PC-3 (cell line): ENCODE measurements around the gene GTF3A. TPM values are rescaled to one million over a fixed set of nuclear protein-coding genes. Genes with fewer than 3 reads are reported as not detected.
A peak's percentile ranks its signal among the peaks of the same experiment; 100 is the strongest.

Experiments used
- ATAC-seq: fragments of 200-7000 bp; cut with Tn5 transposase; 2 replicates; pipeline ENCODE4 v1.9.1; 2020; ENCODE audit warnings: mild to moderate bottlenecking, moderate library complexity
- BruUV-seq: library from RNA; stranded (reverse); fragments of 400-500 nt; replicated peaks from 2 replicates; lab custom pipeline; 2021; lab: Mats Ljungman, UMichigan
- CTCF ChIA-PET: fragments of 300-600 bp; sonication (Branson Sonifier 250); formaldehyde crosslinking; loops from one replicate; lab custom pipeline; 2022; ENCODE audit warnings: antibody characterized with exemption; lab: Charles Lee
- POLR2A ChIA-PET: fragments of 300-600 bp; sonication (Branson Sonifier 250); formaldehyde crosslinking; loops from one replicate; lab custom pipeline; 2022; ENCODE audit warnings: antibody characterized with exemption; ENCODE audit not compliant: unreplicated experiment; lab: Charles Lee
- DNase-seq: peaks from one replicate; pipeline ENCODE4 v3.0.0-alpha.2; 2015
- H2AFZ ChIP-seq: fragments of 300-600 bp; sonication (generic); 2 replicates; pipeline ENCODE4 v1.6.0; 2016; ENCODE audit warnings: antibody characterized with exemption, low read length
- H3F3A ChIP-seq: fragments of 300-600 bp; sonication (generic); one replicate; pipeline ENCODE4 v1.6.0; 2017; ENCODE audit warnings: antibody characterized with exemption, low read length, control low read depth, mild to moderate bottlenecking; ENCODE audit not compliant: unreplicated experiment
- H3K27ac ChIP-seq: fragments of 300-600 bp; sonication (generic); 2 replicates; pipeline ENCODE4 v1.5.1; 2016; ENCODE audit warnings: mild to moderate bottlenecking, low read length
- H3K27me3 ChIP-seq: fragments of 300-600 bp; sonication (generic); 2 replicates; pipeline ENCODE4 v1.6.1; 2016; ENCODE audit warnings: low read length, mixed read lengths
- H3K36me3 ChIP-seq: fragments of 300-600 bp; sonication (generic); 2 replicates; pipeline ENCODE4 v1.6.1; 2016; ENCODE audit warnings: low read depth, mixed run types, low read length, mixed read lengths
- H3K4me1 ChIP-seq: fragments of 300-600 bp; sonication (generic); 2 replicates; pipeline ENCODE4 v1.5.1; 2016; ENCODE audit warnings: low read length; ENCODE audit not compliant: insufficient read depth
- H3K4me2 ChIP-seq: fragments of 300-600 bp; sonication (generic); 2 replicates; pipeline ENCODE4 v1.6.0; 2016; ENCODE audit warnings: low read length
- H3K4me3 ChIP-seq: fragments of 300-600 bp; sonication (generic); 2 replicates; pipeline ENCODE4 v1.5.1; 2016; ENCODE audit warnings: mild to moderate bottlenecking, low read length, mixed read lengths
- H3K79me2 ChIP-seq: fragments of 300-600 bp; sonication (generic); 2 replicates; pipeline ENCODE4 v1.6.1; 2017; ENCODE audit warnings: low read length, mixed read lengths
- H3K9ac ChIP-seq: fragments of 300-600 bp; sonication (generic); 2 replicates; pipeline ENCODE4 v1.6.0; 2016; ENCODE audit warnings: mild to moderate bottlenecking, low read length
- H3K9me2 ChIP-seq: fragments of 300-600 bp; sonication (generic); replicated peaks from 2 replicates; pipeline ENCODE4 v1.6.1; 2016; ENCODE audit warnings: mixed run types, low read length, mixed read lengths
- H3K9me3 ChIP-seq: fragments of 300-600 bp; sonication (generic); 2 replicates; pipeline ENCODE4 v1.6.1; 2016; ENCODE audit warnings: low read length, mixed read lengths
- H4K20me1 ChIP-seq: fragments of 300-600 bp; sonication (generic); 2 replicates; pipeline ENCODE4 v1.6.1; 2016; ENCODE audit warnings: low read length, mixed read lengths
- EZH2 ChIP-seq: fragments of 300-600 bp; sonication (generic); IDR thresholded peaks from one replicate; pipeline ENCODE4 v1.6.1; 2017; ENCODE audit warnings: antibody characterized with exemption, mild to moderate bottlenecking, low read length; ENCODE audit not compliant: unreplicated experiment
- EZH2phosphoT487 ChIP-seq: fragments of 300-600 bp; sonication (generic); IDR thresholded peaks from 2 replicates; pipeline ENCODE4 v1.6.1; 2018; ENCODE audit warnings: mild to moderate bottlenecking, antibody characterized with exemption, low read length, borderline replicate concordance
- intact Hi-C: fragments of 100-400 bp; cut with micrococcal nuclease; formaldehyde crosslinking; loops from 2 replicates; pipeline ENCODE4 v1.9.0; 2023
- total RNA-seq: library from RNA; depleted of rRNA; stranded (reverse); fragments of >200 nt; gene quantifications from 2 replicates; pipeline ENCODE4 v1.2.3, GENCODE V29; 2014
- TF ChIP-seq, protein P1 (sequence below): fragments of 300-600 bp; sonication (generic); conservative IDR thresholded peaks from 2 replicates; pipeline ENCODE4 v1.5.1; 2017; ENCODE audit warnings: antibody characterized with exemption, low read depth, mild to moderate bottlenecking, low read length

Gene GTF3A
- total RNA-seq, 1 experiment from 2014 or later, result 201 TPM

- ChIA-PET POLR2A (no interaction called here), CTCF (no interaction called here)
- intact Hi-C loops, result no loop called here
- H3K4me3 ChIP-seq, result no peak overlapping the region
- H3K4me2 ChIP-seq, result no peak overlapping the region; the same call in 1 of the 2 replicates
- no TSS peak for BruUV-seq
- TF ChIP-seq, protein P1, sequence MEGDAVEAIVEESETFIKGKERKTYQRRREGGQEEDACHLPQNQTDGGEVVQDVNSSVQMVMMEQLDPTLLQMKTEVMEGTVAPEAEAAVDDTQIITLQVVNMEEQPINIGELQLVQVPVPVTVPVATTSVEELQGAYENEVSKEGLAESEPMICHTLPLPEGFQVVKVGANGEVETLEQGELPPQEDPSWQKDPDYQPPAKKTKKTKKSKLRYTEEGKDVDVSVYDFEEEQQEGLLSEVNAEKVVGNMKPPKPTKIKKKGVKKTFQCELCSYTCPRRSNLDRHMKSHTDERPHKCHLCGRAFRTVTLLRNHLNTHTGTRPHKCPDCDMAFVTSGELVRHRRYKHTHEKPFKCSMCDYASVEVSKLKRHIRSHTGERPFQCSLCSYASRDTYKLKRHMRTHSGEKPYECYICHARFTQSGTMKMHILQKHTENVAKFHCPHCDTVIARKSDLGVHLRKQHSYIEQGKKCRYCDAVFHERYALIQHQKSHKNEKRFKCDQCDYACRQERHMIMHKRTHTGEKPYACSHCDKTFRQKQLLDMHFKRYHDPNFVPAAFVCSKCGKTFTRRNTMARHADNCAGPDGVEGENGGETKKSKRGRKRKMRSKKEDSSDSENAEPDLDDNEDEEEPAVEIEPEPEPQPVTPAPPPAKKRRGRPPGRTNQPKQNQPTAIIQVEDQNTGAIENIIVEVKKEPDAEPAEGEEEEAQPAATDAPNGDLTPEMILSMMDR, result no peak
- TF ChIP-seq EZH2phosphoT487, result no peak
- TF ChIP-seq EZH2, result no peak
- peak overlapping the region; percentile 79 for H3K27ac ChIP-seq
- H3K27me3 ChIP-seq, result no peaks in the 10 kb centered on the region
- H4K20me1 ChIP-seq, result no peaks in the 10 kb centered on the region
- H3K36me3 ChIP-seq, result no peaks in the 10 kb centered on the region
- no peaks in the 10 kb centered on the region for H3K9me2 ChIP-seq
- H3K79me2 ChIP-seq, result no peaks in the 10 kb centered on the region
- H3K9me3 ChIP-seq, result no peaks in the 10 kb centered on the region
- H3K9ac ChIP-seq, result peak overlapping the region; percentile 43
- H2AFZ ChIP-seq, result no peak overlapping the region
- no peak for DNase-seq
- no peaks in the 10 kb centered on the region for H3F3A ChIP-seq
- peaks cover 24% of the 10 kb centered on the region for H3K4me1 ChIP-seq
- no peak for ATAC-seq
Measured at GRCh38 chr13:27472941-27473340, 48.5 kb downstream of the GTF3A start.

GRCh38 chr13:27474751-27475268 is 50.4 kb downstream of the GTF3A start:
- intact Hi-C loops, result no loop called here
- ChIA-PET POLR2A (no interaction called here), CTCF (no interaction called here)

More at GRCh38 chr13:27474751-27475268, 50.4 kb downstream of the GTF3A start:
- no peaks in the 10 kb centered on the region for H3K27me3 ChIP-seq
- no peaks in the 10 kb centered on the region for H3F3A ChIP-seq
- H3K27ac ChIP-seq, result no peak overlapping the region
- H3K4me3 ChIP-seq, result no peak overlapping the region
- H3K9ac ChIP-seq, result no peak overlapping the region
- no peak for ATAC-seq
- no peak overlapping the region for H2AFZ ChIP-seq
- no peaks in the 10 kb centered on the region for H3K36me3 ChIP-seq
- no peaks in the 10 kb centered on the region for H3K9me3 ChIP-seq
- DNase-seq, result no peak
- no peak for TF ChIP-seq EZH2
- TF ChIP-seq, protein P1, result no peak
- no peak for TF ChIP-seq EZH2phosphoT487
- no peaks in the 10 kb centered on the region for H3K79me2 ChIP-seq
- H4K20me1 ChIP-seq, result no peaks in the 10 kb centered on the region
- H3K9me2 ChIP-seq, result no peaks in the 10 kb centered on the region
- BruUV-seq, result no TSS peak
- peaks cover 27% of the 10 kb centered on the region for H3K4me1 ChIP-seq
- H3K4me2 ChIP-seq, result no peak overlapping the region
